IMR-90 (cell line): Measurements from ENCODE around the gene SH3TC1. TPM values are rescaled to one million over a fixed set of nuclear protein-coding genes. Genes with fewer than 3 reads are reported as not detected.

ENCODE experiments used
- ATAC-seq: fragments of 200-7000 bp; cut with Tn5 transposase; 2 replicates; pipeline ENCODE4 v1.9.1; 2020; ENCODE audit warnings: low read depth, mild to moderate bottlenecking, moderate library complexity
- BruUV-seq: library from RNA; stranded (reverse); fragments of 400-500 nt; replicated peaks from 2 replicates; lab custom pipeline; 2021; lab: Mats Ljungman, UMichigan
- CTCF ChIA-PET: fragments of 300-600 bp; formaldehyde crosslinking; extraction: SDS; loops from one replicate; lab custom pipeline; 2021; ENCODE audit warnings: antibody characterized with exemption; lab: Yijun Ruan, JAX
- POLR2A ChIA-PET: fragments of 300-600 bp; sonication (Branson Sonifier 250); formaldehyde crosslinking; loops from one replicate; lab custom pipeline; 2022; ENCODE audit warnings: antibody characterized with exemption; ENCODE audit not compliant: unreplicated experiment; lab: Charles Lee
- DNase-seq: peaks from one replicate; pipeline ENCODE4 v3.0.0; 2013
- H2AFZ ChIP-seq: replicated peaks from 2 replicates; pipeline ENCODE3; 2013; ENCODE audit warnings: low read length, mild to moderate bottlenecking; ENCODE audit not compliant: poor library complexity
- H2AK5ac ChIP-seq: 2 replicates; pipeline ENCODE4 v1.6.1; 2013; ENCODE audit warnings: low read depth, low read length, inconsistent platforms
- H2AK9ac ChIP-seq: replicated peaks from 2 replicates; pipeline ENCODE3; 2013; ENCODE audit warnings: mild to moderate bottlenecking, low read depth, low read length, moderate library complexity; ENCODE audit not compliant: poor library complexity
- H2BK120ac ChIP-seq: 2 replicates; pipeline ENCODE4 v1.6.1; 2013; ENCODE audit warnings: low read depth, low read length, inconsistent platforms
- H2BK15ac ChIP-seq: 3 replicates; pipeline ENCODE4 v1.6.1; 2013; ENCODE audit warnings: low read depth, low read length, inconsistent platforms
- H2BK20ac ChIP-seq: 2 replicates; pipeline ENCODE4 v1.6.1; 2013; ENCODE audit warnings: low read depth, mild to moderate bottlenecking, inconsistent platforms, low read length, moderate library complexity
- H2BK5ac ChIP-seq: 2 replicates; pipeline ENCODE4 v1.6.1; 2013; ENCODE audit warnings: mild to moderate bottlenecking, low read depth, low read length, inconsistent platforms; ENCODE audit not compliant: poor library complexity, severe bottlenecking
- H3K14ac ChIP-seq: replicated peaks from 2 replicates; pipeline ENCODE4 v1.6.1; 2013; ENCODE audit warnings: low read depth, low read length, inconsistent platforms
- H3K18ac ChIP-seq: 2 replicates; pipeline ENCODE4 v1.6.1; 2013; ENCODE audit warnings: low read depth, low read length, control low read depth
- H3K23ac ChIP-seq: 2 replicates; pipeline ENCODE4 v1.6.1; 2013; ENCODE audit warnings: low read depth, low read length, inconsistent platforms
- H3K27ac ChIP-seq: 2 replicates; pipeline ENCODE4 v1.5.1; 2013; ENCODE audit warnings: mild to moderate bottlenecking, control low read depth, low read length; ENCODE audit not compliant: insufficient read depth
- H3K27me3 ChIP-seq: 2 replicates; pipeline ENCODE4 v1.6.1; 2013; ENCODE audit warnings: low read length; ENCODE audit not compliant: control insufficient read depth, insufficient read depth
- H3K36me3 ChIP-seq: 2 replicates; pipeline ENCODE4 v1.6.1; 2013; ENCODE audit warnings: low read length, mixed read lengths; ENCODE audit not compliant: control insufficient read depth, insufficient read depth
- H3K4ac ChIP-seq: 2 replicates; pipeline ENCODE4 v1.6.1; 2013; ENCODE audit warnings: low read depth, low read length, inconsistent platforms
- H3K4me1 ChIP-seq: 2 replicates; pipeline ENCODE4 v1.6.1; 2013; ENCODE audit warnings: low read length, mixed read lengths; ENCODE audit not compliant: control insufficient read depth, insufficient read depth
- H3K4me2 ChIP-seq: 2 replicates; pipeline ENCODE4 v1.6.1; 2013; ENCODE audit warnings: low read depth, mild to moderate bottlenecking, control low read depth, low read length, moderate library complexity
- H3K4me3 ChIP-seq: 2 replicates; pipeline ENCODE4 v1.5.1; 2013; ENCODE audit warnings: low read depth, mild to moderate bottlenecking, control low read depth, low read length, moderate library complexity; ENCODE audit not compliant: insufficient read depth
- H3K56ac ChIP-seq: 2 replicates; pipeline ENCODE4 v1.6.1; 2013; ENCODE audit warnings: low read length, inconsistent platforms; ENCODE audit not compliant: insufficient read depth; ENCODE audit errors: extremely low read depth
- H3K79me1 ChIP-seq, 2 experiments: 2 replicates each; pipeline ENCODE4 v1.6.1; 2013; ENCODE audit warnings: low read length in 2 of 2, inconsistent platforms in 1 of 2, low read depth in 1 of 2
- H3K9ac ChIP-seq: 2 replicates; pipeline ENCODE4 v1.6.1; 2013; ENCODE audit warnings: low read depth, low read length, control low read depth
- H3K9me1 ChIP-seq: 2 replicates; pipeline ENCODE4 v1.6.1; 2013; ENCODE audit warnings: low read length, inconsistent platforms; ENCODE audit not compliant: insufficient read depth
- H3K9me3 ChIP-seq: 2 replicates; pipeline ENCODE4 v1.6.1; 2013; ENCODE audit warnings: low read length; ENCODE audit not compliant: control insufficient read depth, insufficient read depth
- H4K20me1 ChIP-seq: 2 replicates; pipeline ENCODE4 v1.6.1; 2013; ENCODE audit warnings: low read length, inconsistent platforms; ENCODE audit not compliant: insufficient read depth
- H4K5ac ChIP-seq: 2 replicates; pipeline ENCODE4 v1.6.1; 2013; ENCODE audit warnings: mild to moderate bottlenecking, low read depth, low read length, control low read depth
- H4K8ac ChIP-seq, 2 experiments: 2 replicates each; pipeline ENCODE4 v1.6.1; 2013; ENCODE audit warnings: low read depth in 2 of 2, low read length in 2 of 2, control low read depth in 1 of 2, inconsistent platforms in 1 of 2
- H4K91ac ChIP-seq: 2 replicates; pipeline ENCODE4 v1.6.1; 2013; ENCODE audit warnings: low read depth, low read length, inconsistent platforms; ENCODE audit not compliant: insufficient read depth
- BHLHE40 ChIP-seq: fragments of 150-350 bp; IDR thresholded peaks from 2 replicates; pipeline ENCODE4 v1.6.1; 2016; ENCODE audit warnings: mild to moderate bottlenecking, low read depth, low read length
- CEBPB ChIP-seq: IDR thresholded peaks from 2 replicates; pipeline ENCODE4 v1.6.1; 2012; ENCODE audit warnings: low read depth, low read length, improper control_type of control experiment
- CHD1 ChIP-seq: IDR thresholded peaks from 2 replicates; pipeline ENCODE4 v1.6.1; 2012; ENCODE audit warnings: low read depth, low read length, improper control_type of control experiment
- FOS ChIP-seq: fragments of 150-350 bp; IDR thresholded peaks from 2 replicates; pipeline ENCODE4 v1.6.1; 2016; ENCODE audit warnings: low read depth, low read length
- MAFK ChIP-seq: IDR thresholded peaks from 2 replicates; pipeline ENCODE4 v1.6.1; 2012; ENCODE audit warnings: low read depth, low read length, improper control_type of control experiment
- MAZ ChIP-seq: IDR thresholded peaks from 2 replicates; pipeline ENCODE4 v1.6.1; 2012; ENCODE audit warnings: low read depth, mild to moderate bottlenecking, low read length, improper control_type of control experiment, moderate library complexity, borderline replicate concordance
- MXI1 ChIP-seq: IDR thresholded peaks from 2 replicates; pipeline ENCODE4 v1.6.1; 2012; ENCODE audit warnings: low read depth, mild to moderate bottlenecking, low read length, moderate library complexity, borderline replicate concordance
- NFE2L2 ChIP-seq: fragments of 150-350 bp; IDR thresholded peaks from 2 replicates; pipeline ENCODE4 v1.6.1; 2016; ENCODE audit warnings: low read depth, mild to moderate bottlenecking, low read length
- POLR2A ChIP-seq: IDR thresholded peaks from 2 replicates; pipeline ENCODE4 v1.6.1; 2012; ENCODE audit warnings: mild to moderate bottlenecking, low read depth, low read length
- RAD21 ChIP-seq: IDR thresholded peaks from 2 replicates; pipeline ENCODE4 v1.6.1; 2012; ENCODE audit warnings: low read length, improper control_type of control experiment
- RCOR1 ChIP-seq: IDR thresholded peaks from 2 replicates; pipeline ENCODE4 v1.6.1; 2012; ENCODE audit warnings: mild to moderate bottlenecking, low read length, improper control_type of control experiment; ENCODE audit not compliant: insufficient replicate concordance
- RFX5 ChIP-seq: IDR thresholded peaks from 2 replicates; pipeline ENCODE4 v1.8.0; 2012; ENCODE audit warnings: low read depth, mild to moderate bottlenecking, low read length, moderate library complexity
- SMC3 ChIP-seq: fragments of 150-350 bp; IDR thresholded peaks from 2 replicates; pipeline ENCODE4 v1.6.1; 2016; ENCODE audit warnings: low read depth, mild to moderate bottlenecking, antibody characterized with exemption, low read length, moderate library complexity
- WGBS, 2 experiments: methylation state at CpG; one replicate each; pipeline versions ENCODE4 v1.1.5 to v1.1.7; 2013; ENCODE audit warnings: missing lambda C conversion rate in 2 of 2; ENCODE audit not compliant: insufficient read length in 1 of 2; ENCODE audit errors: extremely low coverage in 2 of 2; 5-methylcytosine and 5-hydroxymethylcytosine counted together
- dilution Hi-C: fragments of 300-500 bp; cut with HindIII; formaldehyde crosslinking; loops from one replicate; pipeline ENCODE4 v1.14.3; 2018; ENCODE audit warnings: low sequenced_read_pairs; ENCODE audit not compliant: unreplicated experiment
- in situ Hi-C: fragments of 300-500 bp; cut with MboI; formaldehyde crosslinking; loops from 3 replicates; pipeline ENCODE4 v1.14.3; 2019; ENCODE audit warnings: low sequenced_read_pairs, inconsistent platforms, mixed read lengths
- intact Hi-C: fragments of 100-400 bp; cut with micrococcal nuclease; formaldehyde crosslinking; loops from 2 replicates; pipeline ENCODE4 v1.10.0; 2022
- polyA plus RNA-seq, 3 experiments: library from polyadenylated mRNA; depleted of rRNA; stranded (reverse); fragments of >200 nt; gene quantifications; 2 replicates each; pipeline ENCODE4 v1.2.3, GENCODE V29; 2012; ENCODE audit warnings: low replicate concordance in 1 of 3
- total RNA-seq: library from RNA; depleted of rRNA; stranded (reverse); fragments of >200 nt; gene quantifications from 2 replicates; pipeline ENCODE4 v1.2.3, GENCODE V29; 2012
- TF ChIP-seq, protein P1 (sequence below): conservative IDR thresholded peaks from 2 replicates; pipeline ENCODE4 v1.5.1; 2012; ENCODE audit warnings: mild to moderate bottlenecking, low read depth, low read length, improper control_type of control experiment
- TF ChIP-seq, protein P2 (sequence below): fragments of 150-350 bp; IDR thresholded peaks from 2 replicates; pipeline ENCODE4 v1.6.1; 2016; ENCODE audit warnings: low read depth, mild to moderate bottlenecking, low read length, moderate library complexity, borderline replicate concordance
- TF ChIP-seq, protein P3 (sequence below): fragments of 150-350 bp; IDR thresholded peaks from 2 replicates; pipeline ENCODE4 v1.6.1; 2017; ENCODE audit warnings: mild to moderate bottlenecking, antibody characterized with exemption, low read length, low read depth

Gene SH3TC1
- total and polyA plus RNA-seq, 2 of the 4 experiments (the other 2 are of a cell fraction) = 1.6 to 2.2 TPM

DNA sequence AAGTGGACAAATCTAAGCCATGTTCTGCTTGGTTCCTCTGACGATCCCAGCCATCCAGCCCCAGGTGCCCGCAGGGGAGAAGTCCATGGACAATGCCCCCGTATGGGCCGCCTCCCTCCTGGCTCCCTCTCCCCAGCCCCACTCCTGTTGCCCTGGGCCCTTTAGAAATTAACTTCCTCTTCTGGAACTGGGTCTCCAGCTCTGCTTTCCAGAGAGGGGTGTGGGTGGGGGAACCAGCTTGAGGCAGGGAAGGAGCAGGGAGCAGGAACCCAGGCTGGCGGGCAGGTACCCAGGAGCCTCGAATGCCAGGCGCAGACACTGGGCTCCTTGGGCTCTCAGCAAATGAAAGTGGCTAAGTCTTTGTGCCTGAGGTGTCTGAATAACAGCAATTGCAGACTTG lies 27.8 kb upstream of the SH3TC1 start:
- H2AFZ ChIP-seq = no peak overlapping the region
- no peak overlapping the region for H2BK20ac ChIP-seq
- H2AK5ac ChIP-seq = no peak overlapping the region
- BruUV-seq = no TSS peak
- dilution Hi-C loops = no loop called here
- peaks cover 51% of the 10 kb centered on the region for H3K27me3 ChIP-seq
- H3K56ac ChIP-seq = no peak overlapping the region
- CTCF ChIA-PET = no interaction called here
- H3K18ac ChIP-seq = no peak overlapping the region
- H3K4me2 ChIP-seq = no peak overlapping the region
- no peak overlapping the region for H4K5ac ChIP-seq
- H3K9ac ChIP-seq = no peak overlapping the region
- no peak overlapping the region for H2BK120ac ChIP-seq
- H4K91ac ChIP-seq = no peak overlapping the region
- no peak overlapping the region for H2BK5ac ChIP-seq
- TF ChIP-seq RFX5 (no peak), BHLHE40 (no peak), NFE2L2 (no peak), CEBPB (no peak), CHD1 (no peak), SMC3 (no peak), MAFK (no peak), FOS (no peak), RCOR1 (no peak), MXI1 (no peak), POLR2A (no peak), MAZ (no peak), RAD21 (no peak)
- TF ChIP-seq, protein P1, sequence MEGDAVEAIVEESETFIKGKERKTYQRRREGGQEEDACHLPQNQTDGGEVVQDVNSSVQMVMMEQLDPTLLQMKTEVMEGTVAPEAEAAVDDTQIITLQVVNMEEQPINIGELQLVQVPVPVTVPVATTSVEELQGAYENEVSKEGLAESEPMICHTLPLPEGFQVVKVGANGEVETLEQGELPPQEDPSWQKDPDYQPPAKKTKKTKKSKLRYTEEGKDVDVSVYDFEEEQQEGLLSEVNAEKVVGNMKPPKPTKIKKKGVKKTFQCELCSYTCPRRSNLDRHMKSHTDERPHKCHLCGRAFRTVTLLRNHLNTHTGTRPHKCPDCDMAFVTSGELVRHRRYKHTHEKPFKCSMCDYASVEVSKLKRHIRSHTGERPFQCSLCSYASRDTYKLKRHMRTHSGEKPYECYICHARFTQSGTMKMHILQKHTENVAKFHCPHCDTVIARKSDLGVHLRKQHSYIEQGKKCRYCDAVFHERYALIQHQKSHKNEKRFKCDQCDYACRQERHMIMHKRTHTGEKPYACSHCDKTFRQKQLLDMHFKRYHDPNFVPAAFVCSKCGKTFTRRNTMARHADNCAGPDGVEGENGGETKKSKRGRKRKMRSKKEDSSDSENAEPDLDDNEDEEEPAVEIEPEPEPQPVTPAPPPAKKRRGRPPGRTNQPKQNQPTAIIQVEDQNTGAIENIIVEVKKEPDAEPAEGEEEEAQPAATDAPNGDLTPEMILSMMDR = no peak
- TF ChIP-seq, protein P2, sequence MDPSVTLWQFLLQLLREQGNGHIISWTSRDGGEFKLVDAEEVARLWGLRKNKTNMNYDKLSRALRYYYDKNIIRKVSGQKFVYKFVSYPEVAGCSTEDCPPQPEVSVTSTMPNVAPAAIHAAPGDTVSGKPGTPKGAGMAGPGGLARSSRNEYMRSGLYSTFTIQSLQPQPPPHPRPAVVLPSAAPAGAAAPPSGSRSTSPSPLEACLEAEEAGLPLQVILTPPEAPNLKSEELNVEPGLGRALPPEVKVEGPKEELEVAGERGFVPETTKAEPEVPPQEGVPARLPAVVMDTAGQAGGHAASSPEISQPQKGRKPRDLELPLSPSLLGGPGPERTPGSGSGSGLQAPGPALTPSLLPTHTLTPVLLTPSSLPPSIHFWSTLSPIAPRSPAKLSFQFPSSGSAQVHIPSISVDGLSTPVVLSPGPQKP = no peak
- TF ChIP-seq, protein P3, sequence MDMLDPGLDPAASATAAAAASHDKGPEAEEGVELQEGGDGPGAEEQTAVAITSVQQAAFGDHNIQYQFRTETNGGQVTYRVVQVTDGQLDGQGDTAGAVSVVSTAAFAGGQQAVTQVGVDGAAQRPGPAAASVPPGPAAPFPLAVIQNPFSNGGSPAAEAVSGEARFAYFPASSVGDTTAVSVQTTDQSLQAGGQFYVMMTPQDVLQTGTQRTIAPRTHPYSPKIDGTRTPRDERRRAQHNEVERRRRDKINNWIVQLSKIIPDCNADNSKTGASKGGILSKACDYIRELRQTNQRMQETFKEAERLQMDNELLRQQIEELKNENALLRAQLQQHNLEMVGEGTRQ = no peak
- no peaks in the 10 kb centered on the region for H3K36me3 ChIP-seq
- H2AK9ac ChIP-seq = no peak overlapping the region
- H3K27ac ChIP-seq = no peak overlapping the region
- DNase-seq = no peak
- H4K8ac ChIP-seq = no peak overlapping the region
- no peak overlapping the region for H2BK15ac ChIP-seq
- H3K4me1 ChIP-seq = no peaks in the 10 kb centered on the region
- POLR2A ChIA-PET = no interaction called here
- in situ Hi-C loops = no loop called here
- no peak overlapping the region for H3K4me3 ChIP-seq
- H3K4ac ChIP-seq = no peak overlapping the region
- ATAC-seq = no peak
- H4K20me1 ChIP-seq = no peaks in the 10 kb centered on the region; the same call in 1 of the 2 replicates
- H3K9me1 ChIP-seq = no peaks in the 10 kb centered on the region
- intact Hi-C loops = no loop called here
- no peaks in the 10 kb centered on the region for H3K79me1 ChIP-seq
- no peak overlapping the region for H3K23ac ChIP-seq
- no CpG with 5 or more reads among the region's 7 CpGs for WGBS, 2 experiments
- H3K14ac ChIP-seq = no peak overlapping the region
- peaks cover 11% of the 10 kb centered on the region for H3K9me3 ChIP-seq
